Brain pericyte (primary cell): ENCODE data around the gene ZNF521.
A peak's percentile ranks its signal among the peaks of the same experiment; 100 is the strongest.

Experiments used
- DNase-seq: peaks from one replicate; pipeline ENCODE4 v3.0.0-alpha.2; 2012; ENCODE audit warnings: low read depth, low spot score

Gene ZNF521

GRCh38 chr18:25250474-25250851, 101.5 kb downstream of the ZNF521 start:
- DNase-seq: no peak

- no peak for DNase-seq
Measured at GRCh38 chr18:25248755-25249154, 103.2 kb downstream of the ZNF521 start.

DNA sequence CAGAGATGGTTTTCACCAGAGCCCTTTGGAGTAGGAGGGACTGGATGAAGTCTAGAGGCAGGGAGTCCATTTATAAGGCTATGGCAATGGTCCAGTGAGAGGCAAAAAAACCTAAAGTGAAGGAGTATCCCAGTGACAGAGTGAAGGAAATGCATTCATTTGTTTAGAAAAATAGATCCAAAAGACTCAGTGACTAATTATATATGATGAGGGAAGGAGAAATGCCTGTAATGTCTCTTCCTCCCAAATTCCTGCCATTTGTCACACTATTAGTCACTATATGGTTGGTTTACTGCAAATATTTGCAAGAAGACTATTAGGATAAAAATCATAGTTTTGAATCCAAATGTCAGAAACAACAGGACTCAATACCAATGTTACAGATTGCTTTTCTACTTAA, 104.2 kb downstream of the ZNF521 start:
- DNase-seq: no peak

- no peak for DNase-seq
Measured at GRCh38 chr18:25244924-25245698, 106.9 kb downstream of the ZNF521 start.

DNA sequence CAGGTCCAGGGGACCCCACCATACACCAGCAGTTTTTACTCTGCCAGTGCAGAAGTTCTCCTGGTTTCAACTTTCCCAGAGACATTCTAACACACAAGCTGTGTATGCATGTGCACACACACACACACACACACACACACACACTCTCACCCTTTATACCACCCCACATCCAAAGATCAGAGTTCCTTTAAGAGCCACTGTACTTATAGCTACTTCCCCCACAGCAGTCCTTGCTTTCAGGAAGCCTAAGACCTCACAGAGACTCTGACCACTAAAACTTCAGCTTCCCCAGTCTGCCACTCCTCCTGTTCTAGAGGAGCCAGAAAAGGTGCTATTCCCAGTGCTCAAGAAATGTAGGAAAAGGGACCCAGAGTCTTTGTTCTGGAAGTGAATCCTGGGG, 107.8 kb downstream of the ZNF521 start:
- DNase-seq: no peak

- DNase-seq: no peak
Measured at GRCh38 chr18:25243754-25244153, 108.2 kb downstream of the ZNF521 start.

GRCh38 chr18:25243257-25243656, 108.7 kb downstream of the ZNF521 start:
- no peak for DNase-seq

DNA sequence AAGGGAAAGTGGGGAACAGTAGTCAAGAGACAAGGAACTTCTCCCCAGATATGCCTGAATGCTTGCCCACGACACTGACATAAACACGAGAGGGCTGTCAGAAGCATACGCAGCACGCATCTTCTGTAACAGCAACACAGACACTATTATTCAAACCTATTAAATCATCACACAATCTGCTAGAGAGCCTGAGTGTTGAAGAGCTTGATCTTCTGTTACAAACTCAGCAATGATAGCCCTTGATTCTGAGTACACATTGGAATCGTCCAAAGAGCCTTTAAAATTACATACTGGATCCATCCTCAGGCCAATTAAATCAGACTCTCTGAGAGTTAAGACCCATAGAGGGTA, 111.6 kb downstream of the ZNF521 start:
- no peak for DNase-seq

GRCh38 chr18:25239581-25240419, 112.2 kb downstream of the ZNF521 start:
- no peak for DNase-seq

DNA sequence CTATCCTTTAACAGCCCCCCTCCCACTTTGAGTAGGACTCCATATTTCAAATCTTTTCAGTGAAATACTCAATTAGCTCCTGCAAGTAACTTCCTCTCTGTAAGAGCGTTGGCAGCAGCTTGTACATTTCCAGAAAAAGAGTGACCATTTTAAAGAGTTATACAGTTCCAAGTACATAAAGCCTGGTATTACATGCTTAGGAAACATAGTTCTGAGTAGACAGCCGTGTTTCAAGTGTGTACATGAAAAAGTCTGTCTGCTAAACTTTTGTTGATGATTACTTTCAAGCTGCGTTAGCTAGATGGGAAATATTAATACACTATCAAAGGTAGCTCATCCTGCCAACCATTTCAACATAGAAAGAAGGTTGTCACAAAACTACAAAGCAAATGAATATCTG, 112.8 kb downstream of the ZNF521 start:
- no peak for DNase-seq

- DNase-seq: no peak
Measured at GRCh38 chr18:25237571-25238267, 114.2 kb downstream of the ZNF521 start.

GRCh38 chr18:25236736-25237135, 115.2 kb downstream of the ZNF521 start:
- DNase-seq: no peak

GRCh38 chr18:25235401-25236042, 116.4 kb downstream of the ZNF521 start:
- DNase-seq: no peak

DNA sequence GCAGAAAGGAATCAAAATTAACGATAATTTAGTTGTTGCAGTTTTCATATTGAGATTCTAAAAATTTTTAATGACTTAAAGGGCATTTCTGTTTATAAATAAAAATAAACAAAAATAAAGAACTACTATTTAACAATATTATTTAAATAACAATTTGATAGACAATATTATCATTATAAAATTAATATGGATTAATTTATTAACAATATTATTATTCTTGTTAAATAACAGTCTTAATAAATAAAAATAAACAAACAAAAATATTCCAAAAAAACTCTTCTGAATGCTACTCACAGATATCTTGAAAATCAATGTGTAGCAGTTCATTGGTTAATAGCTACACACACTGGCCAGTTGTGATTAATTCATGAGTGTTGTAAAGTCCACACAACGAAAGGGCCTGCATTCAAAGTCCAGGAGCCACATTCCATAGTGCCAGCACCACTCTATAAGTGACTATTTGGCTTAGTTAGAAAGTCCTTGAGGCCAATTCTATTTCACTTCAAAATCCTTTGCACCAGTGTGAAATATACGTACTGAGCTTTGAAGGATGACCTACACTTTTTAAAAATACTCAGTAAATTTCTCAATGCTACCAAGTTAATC, 117.1 kb downstream of the ZNF521 start:
- no peak for DNase-seq

GRCh38 chr18:25234322-25234639, 117.7 kb downstream of the ZNF521 start:
- DNase-seq: no peak

GRCh38 chr18:25233528-25234321, 118.2 kb downstream of the ZNF521 start:
- DNase-seq: no peak

DNA sequence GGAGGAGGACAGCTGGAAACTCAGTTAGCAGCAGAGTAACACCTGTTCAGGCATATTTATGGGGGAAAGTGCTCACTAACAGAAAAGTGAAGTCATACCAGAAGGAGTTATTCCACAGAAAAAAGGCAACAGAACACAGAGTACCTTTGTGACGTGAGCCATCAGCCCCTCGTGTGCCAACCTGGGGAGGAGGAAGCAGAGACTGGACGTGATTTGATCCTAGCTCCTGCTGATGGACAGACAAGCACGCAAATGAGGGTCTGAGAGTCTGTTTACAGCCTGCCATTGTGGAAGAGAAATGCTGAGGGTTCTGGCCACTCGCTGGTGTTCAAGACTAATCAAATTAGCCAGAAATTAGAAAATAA, 120.7 kb downstream of the ZNF521 start:
- DNase-seq: no peak

DNA sequence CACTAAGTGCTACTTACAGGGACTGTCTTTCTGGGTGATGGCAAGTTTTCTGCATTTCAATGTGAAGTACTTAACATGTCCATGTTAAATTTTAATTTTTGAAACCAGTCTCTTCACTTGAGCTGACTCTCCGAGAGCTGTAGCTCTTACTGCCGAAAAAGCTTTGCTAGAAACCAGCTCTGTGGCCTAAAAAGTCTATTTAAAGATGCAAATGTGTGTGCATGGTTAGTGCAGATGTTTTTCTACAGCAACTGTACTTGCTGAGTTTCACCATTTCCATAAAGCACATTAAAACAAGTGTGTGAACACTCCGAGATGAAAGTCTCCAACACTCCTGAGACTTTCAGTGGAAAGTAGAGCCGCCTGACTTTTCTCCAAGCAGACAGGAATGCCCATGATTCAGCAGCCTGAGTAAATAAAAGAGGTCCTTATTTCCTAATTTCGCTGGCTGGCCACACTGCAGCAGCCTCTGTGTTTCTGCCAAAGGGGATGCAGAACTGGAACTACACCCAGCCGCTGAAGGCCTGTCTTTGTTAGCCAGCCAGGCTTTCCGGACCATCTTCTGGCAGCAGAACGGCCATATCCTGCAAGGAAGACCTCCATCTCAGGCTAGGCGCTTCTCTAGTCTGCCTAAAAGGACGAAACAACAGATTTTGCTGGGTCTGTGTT, 121.2 kb downstream of the ZNF521 start:
- DNase-seq: peak; percentile 16

DNA sequence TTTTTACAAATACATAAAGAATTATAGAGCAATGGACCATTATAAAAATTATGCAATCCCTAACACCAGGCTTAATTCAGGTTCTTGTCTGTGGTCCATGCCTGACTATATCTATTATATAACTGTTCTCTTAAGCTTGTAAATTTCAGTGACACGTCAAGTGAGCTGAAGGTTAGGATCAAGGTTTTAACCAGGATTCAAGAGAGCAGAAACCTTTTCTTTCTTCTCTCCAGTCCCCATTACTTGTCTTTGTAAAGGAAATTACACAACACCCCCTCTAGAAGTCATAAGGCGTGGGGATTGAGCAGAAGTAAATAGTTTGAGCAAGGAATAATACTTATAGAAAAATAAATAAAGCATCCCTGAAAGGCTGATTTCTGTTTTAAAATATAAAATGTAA, 122.0 kb downstream of the ZNF521 start:
- DNase-seq: no peak

DNA sequence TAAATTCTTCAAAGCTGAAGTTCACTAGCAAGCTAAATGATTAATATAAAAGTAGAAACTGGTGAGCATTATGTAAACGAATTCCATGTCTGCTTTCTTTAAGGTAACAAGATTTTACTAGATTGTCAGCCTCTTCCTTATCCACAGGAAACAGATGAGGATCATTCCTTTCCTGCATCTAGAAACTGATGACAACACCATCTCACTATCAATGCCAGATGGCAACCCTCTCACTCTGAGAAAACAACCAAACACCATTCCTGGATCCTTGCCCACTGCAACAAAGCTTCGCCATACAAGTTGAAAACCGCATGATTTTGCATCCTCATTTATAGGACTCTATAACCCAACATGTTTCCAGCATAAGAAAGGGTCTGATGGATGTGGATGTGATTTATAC, 122.9 kb downstream of the ZNF521 start:
- DNase-seq: peak; percentile 46
